Neural progenitor cell (in vitro differentiated cells): ENCODE results near the gene MYOCOS.

Source experiments
- EZH2 ChIP-seq: fragments of 200-600 bp; sonication (generic); IDR thresholded peaks from 2 replicates; pipeline ENCODE4 v1.6.1; 2017; ENCODE audit warnings: antibody characterized with exemption, mild to moderate bottlenecking, moderate library complexity
- EZH2phosphoT487 ChIP-seq: fragments of 200-600 bp; sonication (generic); IDR thresholded peaks from 2 replicates; pipeline ENCODE4 v1.6.1; 2017; ENCODE audit warnings: antibody characterized with exemption
- TF ChIP-seq, protein P1 (sequence below): fragments of 200-600 bp; sonication (generic); IDR thresholded peaks from 2 replicates; pipeline ENCODE4 v1.5.1; 2017; ENCODE audit warnings: antibody characterized with exemption, mild to moderate bottlenecking

GRCh38 chr1:171670739-171671138, 48.7 kb downstream of the MYOCOS start:
- TF ChIP-seq EZH2 (no peak), EZH2phosphoT487 (no peak)
- TF ChIP-seq, protein P1, sequence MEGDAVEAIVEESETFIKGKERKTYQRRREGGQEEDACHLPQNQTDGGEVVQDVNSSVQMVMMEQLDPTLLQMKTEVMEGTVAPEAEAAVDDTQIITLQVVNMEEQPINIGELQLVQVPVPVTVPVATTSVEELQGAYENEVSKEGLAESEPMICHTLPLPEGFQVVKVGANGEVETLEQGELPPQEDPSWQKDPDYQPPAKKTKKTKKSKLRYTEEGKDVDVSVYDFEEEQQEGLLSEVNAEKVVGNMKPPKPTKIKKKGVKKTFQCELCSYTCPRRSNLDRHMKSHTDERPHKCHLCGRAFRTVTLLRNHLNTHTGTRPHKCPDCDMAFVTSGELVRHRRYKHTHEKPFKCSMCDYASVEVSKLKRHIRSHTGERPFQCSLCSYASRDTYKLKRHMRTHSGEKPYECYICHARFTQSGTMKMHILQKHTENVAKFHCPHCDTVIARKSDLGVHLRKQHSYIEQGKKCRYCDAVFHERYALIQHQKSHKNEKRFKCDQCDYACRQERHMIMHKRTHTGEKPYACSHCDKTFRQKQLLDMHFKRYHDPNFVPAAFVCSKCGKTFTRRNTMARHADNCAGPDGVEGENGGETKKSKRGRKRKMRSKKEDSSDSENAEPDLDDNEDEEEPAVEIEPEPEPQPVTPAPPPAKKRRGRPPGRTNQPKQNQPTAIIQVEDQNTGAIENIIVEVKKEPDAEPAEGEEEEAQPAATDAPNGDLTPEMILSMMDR = no peak
